HUES6 (cell line): Measurements from ENCODE around the gene GNL3.

Experiments
- H3K27ac ChIP-seq: 2 replicates; pipeline ENCODE4 v1.7.0; 2013; ENCODE audit warnings: low read depth, mild to moderate bottlenecking, low read length, inconsistent platforms
- H3K27me3 ChIP-seq: 2 replicates; pipeline ENCODE4 v1.6.1; 2013; ENCODE audit warnings: low read length; ENCODE audit not compliant: control insufficient read depth, insufficient read depth
- H3K36me3 ChIP-seq: 2 replicates; pipeline ENCODE4 v1.6.1; 2013; ENCODE audit warnings: low read length; ENCODE audit not compliant: control insufficient read depth, insufficient read depth
- H3K4me1 ChIP-seq: 2 replicates; pipeline ENCODE4 v1.6.1; 2013; ENCODE audit warnings: low read length; ENCODE audit not compliant: control insufficient read depth, insufficient read depth
- H3K4me3 ChIP-seq: 2 replicates; pipeline ENCODE4 v1.5.1; 2013; ENCODE audit warnings: low read depth, low read length
- H3K9ac ChIP-seq: one replicate; pipeline ENCODE4 v1.6.1; 2013; ENCODE audit warnings: mild to moderate bottlenecking, low read length
- H3K9me3 ChIP-seq: 2 replicates; pipeline ENCODE4 v1.6.1; 2013; ENCODE audit warnings: low read depth, low read length; ENCODE audit not compliant: control insufficient read depth, insufficient read depth

GNL3 gene

GRCh38 chr3:52705438-52705687 is 19.5 kb downstream of the GNL3 start:
- H3K4me3 ChIP-seq, result peak overlapping the region; percentile 90
- H3K27me3 ChIP-seq, result no peaks in the 10 kb centered on the region
- no peaks in the 10 kb centered on the region for H3K9me3 ChIP-seq
- H3K4me1 ChIP-seq, result no peaks in the 10 kb centered on the region
- H3K36me3 ChIP-seq, result peaks cover 16% of the 10 kb centered on the region
- H3K27ac ChIP-seq, result peak overlapping the region; percentile 30; the same call in 1 of the 2 replicates
- peak overlapping the region; percentile 93 for H3K9ac ChIP-seq

- peak within 1 kb of the TSS; percentile 90 for H3K4me3 ChIP-seq
- H3K4me1 ChIP-seq, result no peaks in the 10 kb centered on the region
- H3K9me3 ChIP-seq, result no peaks in the 10 kb centered on the region
- no peaks in the 10 kb centered on the region for H3K27me3 ChIP-seq
- H3K27ac ChIP-seq, result peak within 1 kb of the TSS; percentile 30; the same call in 1 of the 2 replicates
- H3K9ac ChIP-seq, result peak within 1 kb of the TSS; percentile 93
- H3K36me3 ChIP-seq, result peaks cover 16% of the 10 kb centered on the region
Observed at GRCh38 chr3:52705688-52706686, 20.2 kb downstream of the GNL3 start, which contains the start of the genes GLT8D1 and SPCS1. Gene GLT8D1 (minus strand): TSS chr3:52705791. CDS start chr3:52700460, 5,331 bp downstream. Gene SPCS1 (plus strand): TSS chr3:52706106. CDS start chr3:52706247, 141 bp downstream.

- no peak overlapping the region for H3K9ac ChIP-seq
- H3K27me3 ChIP-seq, result no peaks in the 10 kb centered on the region
- no peak overlapping the region for H3K27ac ChIP-seq
- H3K4me1 ChIP-seq, result no peaks in the 10 kb centered on the region
- no peak overlapping the region for H3K4me3 ChIP-seq
- H3K9me3 ChIP-seq, result no peaks in the 10 kb centered on the region
- peaks cover 24% of the 10 kb centered on the region for H3K36me3 ChIP-seq
Observed at GRCh38 chr3:52707585-52707984, 21.8 kb downstream of the GNL3 start.

- Histone ChIP-seq H3K4me3 (no peak overlapping the region), H3K27ac (no peak overlapping the region), H3K9me3 (no peaks in the 10 kb centered on the region), H3K36me3 (peaks cover 26% of the 10 kb centered on the region), H3K4me1 (peaks cover 4% of the 10 kb centered on the region), H3K27me3 (no peaks in the 10 kb centered on the region), H3K9ac (no peak overlapping the region)
Observed at GRCh38 chr3:52710512-52710911, 24.7 kb downstream of the GNL3 start.

GRCh38 chr3:52712291-52713212 is 26.7 kb downstream of the GNL3 start:
- Histone ChIP-seq H3K27ac (no peak overlapping the region), H3K4me1 (peaks cover 6% of the 10 kb centered on the region), H3K27me3 (no peaks in the 10 kb centered on the region), H3K9me3 (no peaks in the 10 kb centered on the region), H3K36me3 (peaks cover 26% of the 10 kb centered on the region), H3K9ac (no peak overlapping the region), H3K4me3 (no peak overlapping the region)

- peak overlapping the region; percentile 32 for H3K9ac ChIP-seq
- H3K9me3 ChIP-seq, result no peaks in the 10 kb centered on the region
- peaks cover 6% of the 10 kb centered on the region for H3K4me1 ChIP-seq
- H3K27ac ChIP-seq, result no peak overlapping the region
- H3K36me3 ChIP-seq, result peaks cover 12% of the 10 kb centered on the region
- H3K27me3 ChIP-seq, result no peaks in the 10 kb centered on the region
- H3K4me3 ChIP-seq, result peak overlapping the region; percentile 73
Observed at GRCh38 chr3:52714335-52715302, 28.8 kb downstream of the GNL3 start.

GRCh38 chr3:52715714-52716305 is 30.0 kb downstream of the GNL3 start:
- no peaks in the 10 kb centered on the region for H3K9me3 ChIP-seq
- no peak overlapping the region for H3K27ac ChIP-seq
- H3K36me3 ChIP-seq, result peaks cover 12% of the 10 kb centered on the region
- H3K4me3 ChIP-seq, result no peak overlapping the region
- peaks cover 6% of the 10 kb centered on the region for H3K4me1 ChIP-seq
- H3K27me3 ChIP-seq, result no peaks in the 10 kb centered on the region
- no peak overlapping the region for H3K9ac ChIP-seq

GRCh38 chr3:52719618-52720017 is 33.8 kb downstream of the GNL3 start:
- Histone ChIP-seq H3K36me3 (peaks cover 3% of the 10 kb centered on the region; the same call in 1 of the 2 replicates), H3K27me3 (no peaks in the 10 kb centered on the region), H3K4me3 (no peak overlapping the region), H3K9me3 (no peaks in the 10 kb centered on the region), H3K9ac (no peak overlapping the region), H3K27ac (no peak overlapping the region), H3K4me1 (peaks cover 6% of the 10 kb centered on the region)

GRCh38 chr3:52721002-52721729 is 35.3 kb downstream of the GNL3 start:
- Histone ChIP-seq H3K9me3 (no peaks in the 10 kb centered on the region), H3K27me3 (no peaks in the 10 kb centered on the region), H3K9ac (no peak overlapping the region), H3K4me1 (no peaks in the 10 kb centered on the region), H3K36me3 (peaks cover 3% of the 10 kb centered on the region; the same call in 1 of the 2 replicates), H3K27ac (no peak overlapping the region), H3K4me3 (no peak overlapping the region)
